ENCODE measurements around the gene PRSS57. TPM values are rescaled to one million over a fixed set of nuclear protein-coding genes. Genes with fewer than 3 reads are reported as not detected.

The PRSS57 gene
- total RNA-seq, 2 experiments from 2014 or later: not detected

- no peak overlapping the region for H3K4me3 ChIP-seq (ENCODE audit: low read length)
- H3K27me3 ChIP-seq (ENCODE audit: control insufficient read depth in 1 of 2, insufficient read depth in 2 of 2, low read length in 2 of 2): no peaks in the 10 kb centered on the region
- H3K36me3 Mint-ChIP-seq (ENCODE audit: low read depth): no peaks in the 10 kb centered on the region
- no peaks in the 10 kb centered on the region for H3K36me3 ChIP-seq (ENCODE audit: insufficient read depth, low read length)
- H3K4me1 ChIP-seq (ENCODE audit: insufficient read depth, low read length): peaks cover 15% of the 10 kb centered on the region
- no peak overlapping the region for H3K27ac Mint-ChIP-seq
- POLR2A ChIA-PET: no interaction called here
- intact Hi-C loops (cut with DNase I, micrococcal nuclease): no loop called here
- H3K4me1 Mint-ChIP-seq (ENCODE audit: low read depth): peaks cover 6% of the 10 kb centered on the region
- H3K9me3 ChIP-seq (ENCODE audit: control insufficient read depth in 1 of 2, insufficient read depth in 1 of 2, low read length in 2 of 2): peaks cover 0 to 10% of the 10 kb centered on the region in 2 experiments
- H3K27ac ChIP-seq (ENCODE audit: low read depth in 1 of 2, low read length in 2 of 2): no peak overlapping the region
- DNase-seq (no peak), ATAC-seq (ENCODE audit: poor library complexity) (no peak)
- CTCF ChIA-PET: no interaction called here
- H3K9me3 Mint-ChIP-seq: no peaks in the 10 kb centered on the region
- no peak overlapping the region for H3K4me3 Mint-ChIP-seq
- no peaks in the 10 kb centered on the region for H3K27me3 Mint-ChIP-seq
- no peak for TF ChIP-seq CTCF (IDR thresholded peaks at IDR 0.05)
Observed at GRCh38 chr19:738509-739128, 43.4 kb upstream of the PRSS57 start.

- ATAC-seq (ENCODE audit: poor library complexity) (peak; percentile 71), DNase-seq (peak; percentile 36 to 77 (median 52))
- no peaks in the 10 kb centered on the region for H3K36me3 ChIP-seq (ENCODE audit: insufficient read depth, low read length)
- no peaks in the 10 kb centered on the region for H3K27me3 ChIP-seq (ENCODE audit: control insufficient read depth in 1 of 2, insufficient read depth in 2 of 2, low read length in 2 of 2)
- peaks cover 6% of the 10 kb centered on the region for H3K4me1 Mint-ChIP-seq (ENCODE audit: low read depth)
- intact Hi-C loops (cut with DNase I, micrococcal nuclease): no loop called here
- peaks cover 0 to under 1% of the 10 kb centered on the region in 2 experiments for H3K9me3 ChIP-seq (ENCODE audit: control insufficient read depth in 1 of 2, insufficient read depth in 1 of 2, low read length in 2 of 2)
- peaks cover 24% of the 10 kb centered on the region for H3K4me1 ChIP-seq (ENCODE audit: insufficient read depth, low read length)
- POLR2A ChIA-PET: no interaction called here
- H3K27me3 Mint-ChIP-seq: no peaks in the 10 kb centered on the region
- no peak overlapping the region for H3K4me3 Mint-ChIP-seq
- peak; percentile 44 for TF ChIP-seq CTCF (IDR thresholded peaks at IDR 0.05)
- CTCF ChIA-PET: no interaction called here
- H3K27ac Mint-ChIP-seq: no peak overlapping the region
- no peaks in the 10 kb centered on the region for H3K36me3 Mint-ChIP-seq (ENCODE audit: low read depth)
- H3K27ac ChIP-seq (ENCODE audit: low read depth in 1 of 2, low read length in 2 of 2): no peak overlapping the region
- H3K9me3 Mint-ChIP-seq: no peaks in the 10 kb centered on the region
- no peak overlapping the region for H3K4me3 ChIP-seq (ENCODE audit: low read length)
Observed at GRCh38 chr19:737591-738093, 42.4 kb upstream of the PRSS57 start.

GRCh38 chr19:736125-736524 is 40.9 kb upstream of the PRSS57 start:
- H3K36me3 Mint-ChIP-seq (ENCODE audit: low read depth): no peaks in the 10 kb centered on the region
- POLR2A ChIA-PET: no interaction called here
- H3K27me3 Mint-ChIP-seq: no peaks in the 10 kb centered on the region

More at GRCh38 chr19:736125-736524, 40.9 kb upstream of the PRSS57 start:
- ATAC-seq (ENCODE audit: poor library complexity) (no peak), DNase-seq (peak in 1 of 14 experiments; percentile 36)
- Histone ChIP-seq H3K36me3 (ENCODE audit: insufficient read depth, low read length) (no peaks in the 10 kb centered on the region), H3K4me1 (ENCODE audit: insufficient read depth, low read length) (peaks cover 24% of the 10 kb centered on the region), H3K27ac (ENCODE audit: low read depth in 1 of 2, low read length in 2 of 2) (no peak overlapping the region), H3K27me3 (ENCODE audit: control insufficient read depth in 1 of 2, insufficient read depth in 2 of 2, low read length in 2 of 2) (no peaks in the 10 kb centered on the region), H3K4me3 (ENCODE audit: low read length) (no peak overlapping the region), H3K9me3 (ENCODE audit: control insufficient read depth in 1 of 2, insufficient read depth in 1 of 2, low read length in 2 of 2) (no peaks in the 10 kb centered on the region)
- no peak for TF ChIP-seq CTCF (IDR thresholded peaks at IDR 0.05)
- CTCF ChIA-PET: no interaction called here
- Mint-ChIP-seq H3K4me3 (no peak overlapping the region), H3K9me3 (no peaks in the 10 kb centered on the region), H3K27ac (no peak overlapping the region), H3K4me1 (ENCODE audit: low read depth) (peaks cover 6% of the 10 kb centered on the region)
- intact Hi-C loops (cut with DNase I, micrococcal nuclease): no loop called here
